MG63 (cell line): ENCODE measurements around the gene MAP3K5. TPM values are rescaled to one million over a fixed set of nuclear protein-coding genes. Genes with fewer than 3 reads are reported as not detected.

Experiments used
- DNase-seq: peaks from one replicate; pipeline ENCODE4 v3.0.0-alpha.2; 2020
- H3K27me3 ChIP-seq: fragments of 250-450 bp; sonication (Bioruptor Pico); 2 replicates; pipeline ENCODE4 v1.5.1; 2020; ENCODE audit warnings: mild to moderate bottlenecking, moderate library complexity
- H3K36me3 ChIP-seq: fragments of 250-450 bp; sonication (Bioruptor Pico); 2 replicates; pipeline ENCODE4 v1.5.1; 2020; ENCODE audit warnings: mild to moderate bottlenecking, moderate library complexity
- H3K4me3 ChIP-seq: fragments of 250-450 bp; sonication (Bioruptor Pico); 2 replicates; pipeline ENCODE4 v1.5.1; 2020; ENCODE audit warnings: mild to moderate bottlenecking, moderate library complexity
- H3K9me3 ChIP-seq: fragments of 250-450 bp; sonication (Bioruptor Pico); 2 replicates; pipeline ENCODE4 v1.5.1; 2020; ENCODE audit warnings: mild to moderate bottlenecking, moderate library complexity
- total RNA-seq: library from RNA; depleted of rRNA; stranded (reverse); fragments of >200 nt; shearing (Covaris generic); gene quantifications from 2 replicates; pipeline ENCODE4 v1.2.3, GENCODE V29; 2014; ENCODE audit warnings: low replicate concordance

MAP3K5 gene
- total RNA-seq, 1 experiment from 2014 or later, result 5.7 TPM

DNA sequence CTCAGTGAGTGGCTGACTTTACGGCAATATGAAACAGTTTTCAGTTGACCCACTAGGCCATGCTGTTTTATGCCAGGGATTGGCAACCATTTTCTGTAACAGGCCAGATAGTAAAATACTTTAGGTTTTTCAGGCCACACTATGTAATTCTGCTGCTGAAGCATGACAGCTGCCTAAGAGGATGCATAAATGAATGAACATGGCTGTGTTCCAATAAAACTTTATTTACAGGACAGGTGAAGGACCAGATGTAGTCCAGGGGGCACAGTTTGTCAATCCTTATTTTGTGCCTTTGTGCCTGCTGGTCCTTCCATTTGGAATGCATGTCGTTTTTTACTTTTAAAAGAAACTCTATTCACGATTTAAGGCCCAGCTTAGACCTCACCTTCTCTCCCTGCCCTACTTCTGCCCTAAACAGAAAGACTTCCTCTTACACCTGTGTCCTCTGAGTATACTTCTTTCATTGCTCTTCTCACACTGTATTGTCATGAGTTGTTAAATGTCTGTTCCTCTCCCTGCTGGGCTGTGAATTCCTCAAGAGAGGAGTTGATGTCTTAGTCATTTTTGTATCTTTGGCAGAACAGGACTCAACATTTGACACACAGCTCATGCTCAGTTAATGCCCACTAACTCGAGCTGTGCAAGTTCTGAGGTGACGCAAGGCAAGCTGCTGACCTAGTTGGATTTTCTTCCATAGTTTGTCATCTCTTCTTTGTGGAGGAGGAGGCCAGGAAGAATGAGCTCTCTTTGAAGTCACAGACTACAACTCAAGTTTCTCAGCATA is 152.0 kb downstream of the MAP3K5 start:
- H3K4me3 ChIP-seq, result no peak overlapping the region
- peak; percentile 55 for DNase-seq
- no peaks in the 10 kb centered on the region for H3K27me3 ChIP-seq
- peaks cover 9% of the 10 kb centered on the region for H3K36me3 ChIP-seq
- no peaks in the 10 kb centered on the region for H3K9me3 ChIP-seq

DNA sequence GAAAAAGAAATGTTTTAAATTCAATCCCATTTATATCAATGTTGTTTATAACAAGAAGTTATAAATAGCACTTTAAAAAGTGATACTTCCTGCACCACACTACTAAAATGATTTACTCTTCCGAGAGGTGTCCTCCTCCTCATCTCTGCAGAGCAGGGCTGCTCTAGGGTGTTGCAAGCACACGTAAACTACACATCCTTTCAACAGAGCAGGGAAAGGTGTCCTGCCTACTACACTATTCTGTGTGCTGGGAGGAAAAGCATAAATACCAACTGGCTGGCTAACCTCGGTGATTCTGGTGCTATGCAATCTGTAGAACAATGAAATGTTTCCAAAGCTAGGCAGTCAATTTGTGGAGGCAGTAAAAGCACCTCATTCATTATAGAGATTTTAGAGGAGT is 152.6 kb downstream of the MAP3K5 start:
- DNase-seq, result no peak
- Histone ChIP-seq H3K9me3 (no peaks in the 10 kb centered on the region), H3K36me3 (peaks cover 9% of the 10 kb centered on the region), H3K4me3 (no peak overlapping the region), H3K27me3 (no peaks in the 10 kb centered on the region)

DNA sequence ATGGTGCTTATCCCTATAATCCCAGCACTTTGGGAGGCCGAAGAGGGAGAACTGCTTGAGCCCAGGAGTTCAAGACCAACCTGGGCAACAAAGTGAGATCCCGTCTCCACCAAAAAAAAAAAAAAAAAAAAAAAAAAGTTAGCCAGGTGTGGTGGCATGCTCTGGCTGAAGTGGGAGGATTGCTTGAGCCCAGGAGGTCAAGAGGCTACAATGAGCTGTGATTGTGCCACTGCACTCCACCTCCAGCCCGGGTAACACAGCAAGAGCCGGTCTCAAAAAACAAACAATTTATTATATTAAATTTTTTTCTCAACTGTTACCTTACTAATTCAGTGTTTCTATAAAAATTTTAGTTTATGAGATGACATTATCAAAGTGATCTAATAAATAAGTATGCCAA is 156.7 kb downstream of the MAP3K5 start:
- Histone ChIP-seq H3K9me3 (no peaks in the 10 kb centered on the region), H3K27me3 (no peaks in the 10 kb centered on the region), H3K36me3 (peaks cover 9% of the 10 kb centered on the region), H3K4me3 (no peak overlapping the region)
- no peak for DNase-seq

DNA sequence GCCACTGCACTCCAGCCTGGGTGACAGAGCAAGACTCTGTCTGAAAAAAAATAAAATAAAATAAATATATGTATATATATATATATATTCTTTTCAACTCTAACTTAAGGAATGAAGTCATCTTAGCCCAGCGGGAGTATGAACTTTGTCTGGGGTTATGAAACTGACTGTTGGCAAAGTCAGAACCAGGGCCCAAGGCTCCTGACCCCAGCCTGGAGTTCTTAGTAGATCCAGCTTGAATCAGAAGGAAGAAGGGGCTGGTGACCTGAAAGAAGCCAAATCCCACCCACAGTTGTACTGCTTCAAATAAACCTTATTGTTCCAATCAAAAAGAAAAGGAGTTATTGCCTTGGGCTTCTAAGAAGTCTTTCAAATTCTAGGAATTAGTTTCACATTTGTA is 158.9 kb downstream of the MAP3K5 start:
- no peaks in the 10 kb centered on the region for H3K9me3 ChIP-seq
- no peaks in the 10 kb centered on the region for H3K27me3 ChIP-seq
- no peak for DNase-seq
- H3K4me3 ChIP-seq, result no peak overlapping the region
- peaks cover 9% of the 10 kb centered on the region for H3K36me3 ChIP-seq

DNA sequence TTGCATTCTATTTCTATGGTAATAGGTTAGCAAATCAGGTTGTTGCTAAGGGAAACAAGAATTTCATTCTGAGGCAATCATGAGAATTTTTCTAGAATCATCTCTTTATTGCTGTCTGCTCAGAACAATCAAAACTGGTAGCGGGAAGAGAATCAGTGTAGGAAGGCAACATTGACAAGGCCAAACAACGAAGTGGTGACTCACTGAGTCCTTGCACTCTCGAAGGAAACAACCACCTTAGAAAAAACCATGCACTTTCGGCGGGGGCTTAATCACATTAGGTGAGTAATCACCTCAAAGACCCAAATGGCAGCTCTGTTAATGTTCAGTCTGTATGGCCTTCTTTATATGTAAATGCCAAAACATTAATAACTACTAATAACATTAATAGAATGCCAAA is 163.3 kb downstream of the MAP3K5 start:
- no peak for DNase-seq
- H3K9me3 ChIP-seq, result no peaks in the 10 kb centered on the region
- no peaks in the 10 kb centered on the region for H3K36me3 ChIP-seq
- H3K4me3 ChIP-seq, result no peak overlapping the region
- no peaks in the 10 kb centered on the region for H3K27me3 ChIP-seq

DNA sequence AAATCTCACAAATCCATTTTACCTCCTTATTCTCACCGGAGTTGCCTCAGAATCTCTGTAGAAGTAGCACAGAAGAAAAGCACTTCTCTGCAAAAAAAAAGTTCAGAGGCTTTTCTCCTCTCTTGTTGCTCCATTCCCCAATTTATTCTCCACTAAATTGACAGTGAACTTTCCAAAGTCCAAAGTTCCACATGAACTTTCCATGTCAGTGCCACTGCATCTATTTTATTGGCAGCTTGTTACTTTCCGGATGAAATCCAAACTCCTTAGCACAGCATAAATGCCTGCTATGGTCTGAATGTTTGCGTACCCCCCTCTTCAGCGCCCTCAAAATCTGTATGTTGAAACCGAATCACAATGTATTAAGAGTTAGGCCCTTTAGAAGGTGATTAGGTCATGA is 165.1 kb downstream of the MAP3K5 start:
- Histone ChIP-seq H3K36me3 (no peaks in the 10 kb centered on the region), H3K27me3 (no peaks in the 10 kb centered on the region), H3K9me3 (no peaks in the 10 kb centered on the region), H3K4me3 (no peak overlapping the region)
- DNase-seq, result no peak

DNA sequence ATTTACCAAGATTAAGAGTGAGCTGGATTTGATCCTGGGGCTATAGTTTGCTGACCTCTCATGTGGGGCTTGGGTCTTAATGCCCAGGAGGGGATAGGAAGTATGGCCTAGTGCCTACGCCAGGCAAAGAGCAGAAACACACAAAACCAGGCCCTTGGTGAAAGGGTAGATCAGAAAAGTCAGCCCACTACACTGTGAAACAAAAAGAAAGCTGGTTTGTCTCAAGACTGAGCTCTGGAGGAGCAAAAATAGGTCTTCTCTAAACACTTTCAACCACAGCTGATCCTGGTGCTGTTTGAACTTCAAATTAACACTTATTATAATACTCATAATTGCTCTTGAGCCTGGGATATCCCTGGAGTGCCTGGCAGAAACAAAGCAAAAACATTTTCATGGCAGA is 167.0 kb downstream of the MAP3K5 start:
- no peak for DNase-seq
- Histone ChIP-seq H3K27me3 (no peaks in the 10 kb centered on the region), H3K4me3 (no peak overlapping the region), H3K36me3 (no peaks in the 10 kb centered on the region), H3K9me3 (no peaks in the 10 kb centered on the region)

DNA sequence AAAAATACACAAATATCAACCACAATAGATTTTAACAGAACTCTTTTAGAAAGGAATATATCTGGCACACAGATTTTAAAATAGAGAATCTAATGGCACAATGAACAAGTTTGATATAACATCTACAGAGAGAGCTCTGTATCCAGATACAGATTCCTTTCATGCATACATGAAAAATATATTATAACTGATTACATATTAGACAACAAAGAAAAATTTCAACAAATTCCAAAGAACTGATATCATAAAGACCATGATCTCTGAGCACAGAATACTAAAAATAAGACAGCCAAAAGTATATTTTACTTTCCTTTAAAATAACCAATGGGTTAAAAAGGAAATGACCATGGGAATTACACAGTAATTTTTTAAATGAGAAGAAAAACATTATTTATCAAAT is 167.9 kb downstream of the MAP3K5 start:
- no peaks in the 10 kb centered on the region for H3K36me3 ChIP-seq
- no peak overlapping the region for H3K4me3 ChIP-seq
- no peaks in the 10 kb centered on the region for H3K9me3 ChIP-seq
- DNase-seq, result no peak
- H3K27me3 ChIP-seq, result no peaks in the 10 kb centered on the region

DNA sequence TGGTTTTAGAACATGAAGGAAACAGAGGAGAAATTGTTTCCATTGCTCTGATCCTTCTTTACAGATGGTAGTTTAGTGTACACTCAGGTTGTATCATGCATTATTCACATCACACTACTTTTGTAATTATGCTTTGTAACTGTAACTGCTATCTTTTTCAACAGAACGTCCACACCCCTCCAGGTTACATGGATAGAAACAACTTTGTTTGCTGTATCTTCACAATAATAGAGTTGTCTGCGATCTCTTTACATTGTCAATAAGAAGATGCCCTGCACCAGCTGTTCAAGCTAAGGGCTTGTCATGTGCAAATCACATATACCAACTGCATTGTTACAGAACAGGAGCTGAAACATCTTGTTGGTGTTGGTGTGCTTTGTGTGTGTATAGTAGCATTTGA is 174.2 kb downstream of the MAP3K5 start:
- H3K27me3 ChIP-seq, result no peaks in the 10 kb centered on the region
- H3K36me3 ChIP-seq, result no peaks in the 10 kb centered on the region
- H3K4me3 ChIP-seq, result no peak overlapping the region
- no peaks in the 10 kb centered on the region for H3K9me3 ChIP-seq
- DNase-seq, result no peak

DNA sequence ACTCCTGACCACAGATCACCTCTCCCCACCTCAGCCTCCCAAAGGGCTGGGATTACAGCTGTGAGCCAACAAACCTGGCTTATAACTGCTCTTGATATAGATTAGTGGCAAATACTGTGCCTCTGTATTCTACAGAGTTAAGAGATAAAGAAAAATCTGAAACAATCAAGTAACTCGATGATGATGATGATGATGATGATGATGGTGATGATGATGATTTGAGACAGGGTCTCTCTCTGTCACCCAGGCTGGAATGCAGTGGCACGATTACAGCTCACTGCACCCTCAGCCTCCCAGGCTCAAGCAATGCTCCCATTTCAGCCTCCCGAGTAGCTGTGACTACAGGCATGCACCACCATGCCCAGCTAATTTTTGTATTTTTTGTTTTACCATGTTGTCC is 175.8 kb downstream of the MAP3K5 start:
- no peaks in the 10 kb centered on the region for H3K9me3 ChIP-seq
- H3K36me3 ChIP-seq, result no peaks in the 10 kb centered on the region
- no peaks in the 10 kb centered on the region for H3K27me3 ChIP-seq
- DNase-seq, result no peak
- no peak overlapping the region for H3K4me3 ChIP-seq

DNA sequence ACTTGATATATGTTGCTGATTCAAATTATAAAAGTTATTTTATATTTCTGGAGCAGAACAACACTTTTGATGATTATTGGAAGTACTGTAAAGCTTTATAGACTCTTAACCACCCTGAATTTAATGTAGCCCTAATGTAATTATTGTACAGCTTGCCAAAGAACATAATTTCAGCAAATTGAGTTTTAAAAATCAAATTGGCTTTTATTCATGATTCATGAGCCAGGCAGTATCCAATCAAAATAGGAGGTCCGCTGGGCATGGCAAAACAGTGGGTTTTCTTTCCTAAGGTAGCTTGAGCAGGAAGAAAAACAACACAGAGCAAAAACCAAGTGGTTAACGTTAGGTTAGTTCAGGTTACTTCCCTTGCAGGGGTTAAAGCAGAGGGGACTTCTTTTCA is 177.3 kb downstream of the MAP3K5 start:
- Histone ChIP-seq H3K4me3 (no peak overlapping the region), H3K9me3 (no peaks in the 10 kb centered on the region), H3K27me3 (no peaks in the 10 kb centered on the region), H3K36me3 (no peaks in the 10 kb centered on the region)
- no peak for DNase-seq

DNA sequence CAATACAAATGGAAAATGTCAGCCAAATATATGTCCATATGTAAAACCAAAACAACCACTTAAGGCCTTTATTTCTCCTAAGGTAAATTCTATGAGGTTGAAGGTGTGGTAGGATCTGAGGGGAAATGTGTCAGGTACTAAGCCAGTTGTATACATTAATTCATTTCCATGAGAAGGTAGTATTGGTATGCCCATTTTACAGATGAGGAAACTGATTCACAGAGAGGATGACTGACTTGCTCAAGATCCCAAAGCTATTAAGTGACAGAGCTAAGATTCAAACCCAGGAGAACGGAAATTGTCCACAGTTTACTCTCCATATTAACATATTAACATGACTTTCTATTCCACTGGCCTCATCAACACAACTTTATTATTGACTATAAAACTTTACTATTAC is 177.9 kb downstream of the MAP3K5 start:
- Histone ChIP-seq H3K9me3 (no peaks in the 10 kb centered on the region), H3K4me3 (no peak overlapping the region)
- no peak for DNase-seq

DNA sequence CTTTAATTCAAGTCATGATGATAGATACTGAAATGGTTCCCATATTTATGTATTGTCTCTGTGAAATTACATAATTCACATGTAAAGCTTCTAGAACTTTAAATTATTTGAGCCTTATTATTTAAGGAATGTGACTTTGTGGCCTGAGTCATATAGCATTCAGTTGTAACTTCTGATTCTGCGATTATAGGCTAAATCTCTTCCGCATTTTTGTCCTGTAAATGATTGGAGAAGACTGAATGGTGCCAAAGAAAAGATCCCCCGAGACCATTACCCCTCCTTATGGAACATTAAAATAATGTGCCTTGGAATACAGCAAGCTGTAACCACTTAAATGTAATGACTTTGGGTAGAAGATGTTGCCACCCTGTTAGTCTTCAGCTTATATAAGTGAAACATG is 178.8 kb downstream of the MAP3K5 start:
- no peaks in the 10 kb centered on the region for H3K36me3 ChIP-seq
- DNase-seq, result peak; percentile 21
- no peaks in the 10 kb centered on the region for H3K27me3 ChIP-seq

More for the DNA sequence above, 177.9 kb downstream of the MAP3K5 start:
- H3K27me3 ChIP-seq, result no peaks in the 10 kb centered on the region
- H3K36me3 ChIP-seq, result no peaks in the 10 kb centered on the region

DNA sequence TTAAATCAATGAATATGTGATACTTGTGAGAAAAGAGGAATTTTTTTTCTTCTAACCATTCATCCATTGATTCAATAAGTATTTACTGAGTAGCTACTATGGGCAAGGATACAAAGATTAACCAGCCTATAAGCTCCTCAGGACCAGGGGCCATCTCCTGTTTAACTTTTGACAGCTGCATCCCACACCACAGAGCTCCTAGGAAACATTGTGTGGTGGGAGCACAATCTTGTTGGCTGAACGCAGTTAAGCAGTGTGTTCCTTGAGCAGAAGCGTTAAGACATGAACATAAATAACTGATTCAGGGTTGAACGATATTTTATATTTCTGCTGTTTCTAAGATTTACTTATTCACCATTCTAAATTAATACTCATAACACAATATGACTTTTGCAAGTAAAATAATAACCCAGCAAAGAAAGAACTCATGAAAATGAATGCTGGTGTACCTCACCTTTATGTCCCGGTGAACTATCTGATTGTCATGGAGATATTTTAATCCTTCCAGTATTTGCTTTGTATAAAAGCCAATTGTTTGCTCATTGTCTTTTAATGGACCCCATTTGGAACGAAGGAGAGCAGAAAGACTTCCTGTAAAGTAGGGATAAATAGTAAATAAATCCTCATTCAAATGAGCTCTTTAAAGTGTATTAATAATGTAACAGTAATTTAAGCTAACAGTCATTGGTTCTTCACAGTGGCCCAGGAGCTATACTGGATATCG is 179.4 kb downstream of the MAP3K5 start:
- Histone ChIP-seq H3K9me3 (no peaks in the 10 kb centered on the region), H3K36me3 (no peaks in the 10 kb centered on the region), H3K4me3 (no peak overlapping the region), H3K27me3 (no peaks in the 10 kb centered on the region)
- no peak for DNase-seq

More for the DNA sequence above, 178.8 kb downstream of the MAP3K5 start:
- Histone ChIP-seq H3K9me3 (no peaks in the 10 kb centered on the region), H3K4me3 (no peak overlapping the region)

DNA sequence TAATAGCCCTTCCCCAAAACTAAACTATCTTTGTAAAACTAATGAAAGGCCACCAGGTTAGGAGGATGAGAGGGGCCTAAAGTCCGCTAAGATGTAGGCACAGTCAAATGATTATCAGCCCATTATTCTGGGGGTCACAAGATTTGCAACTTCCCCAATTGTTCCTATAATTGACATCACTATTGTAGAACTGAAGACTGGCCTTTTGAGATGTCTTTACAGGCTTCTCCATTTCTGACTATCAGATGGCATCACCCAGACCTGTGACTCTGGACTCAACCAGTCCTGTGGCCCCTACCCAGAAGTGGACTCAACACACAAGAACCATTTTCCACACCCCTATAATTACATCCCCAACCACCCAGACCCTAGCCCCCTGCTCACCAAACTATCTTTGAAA is 180.5 kb downstream of the MAP3K5 start:
- no peak for DNase-seq
- Histone ChIP-seq H3K4me3 (no peak overlapping the region), H3K9me3 (no peaks in the 10 kb centered on the region), H3K27me3 (no peaks in the 10 kb centered on the region), H3K36me3 (no peaks in the 10 kb centered on the region)

DNA sequence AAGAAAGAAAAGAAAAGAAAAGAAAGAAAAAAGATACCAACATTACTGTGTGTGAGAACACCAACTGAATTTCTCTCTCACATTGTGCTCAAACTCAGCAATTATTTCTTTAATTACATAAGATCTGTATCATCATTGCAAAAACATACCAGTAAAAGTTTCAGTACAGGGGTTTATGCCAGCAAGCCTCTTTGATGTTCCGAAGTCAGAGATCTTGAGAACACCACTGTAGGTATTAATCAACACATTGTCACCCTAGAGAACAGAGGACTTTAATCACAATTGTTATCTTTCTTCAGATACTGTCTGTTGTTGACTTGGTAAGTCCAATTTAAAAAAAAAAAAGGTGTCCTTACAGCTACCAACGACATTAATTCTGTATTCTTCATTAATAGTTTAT is 181.1 kb downstream of the MAP3K5 start:
- no peak for DNase-seq
- H3K36me3 ChIP-seq, result no peaks in the 10 kb centered on the region
- no peaks in the 10 kb centered on the region for H3K27me3 ChIP-seq
- H3K9me3 ChIP-seq, result no peaks in the 10 kb centered on the region
- H3K4me3 ChIP-seq, result no peak overlapping the region

DNA sequence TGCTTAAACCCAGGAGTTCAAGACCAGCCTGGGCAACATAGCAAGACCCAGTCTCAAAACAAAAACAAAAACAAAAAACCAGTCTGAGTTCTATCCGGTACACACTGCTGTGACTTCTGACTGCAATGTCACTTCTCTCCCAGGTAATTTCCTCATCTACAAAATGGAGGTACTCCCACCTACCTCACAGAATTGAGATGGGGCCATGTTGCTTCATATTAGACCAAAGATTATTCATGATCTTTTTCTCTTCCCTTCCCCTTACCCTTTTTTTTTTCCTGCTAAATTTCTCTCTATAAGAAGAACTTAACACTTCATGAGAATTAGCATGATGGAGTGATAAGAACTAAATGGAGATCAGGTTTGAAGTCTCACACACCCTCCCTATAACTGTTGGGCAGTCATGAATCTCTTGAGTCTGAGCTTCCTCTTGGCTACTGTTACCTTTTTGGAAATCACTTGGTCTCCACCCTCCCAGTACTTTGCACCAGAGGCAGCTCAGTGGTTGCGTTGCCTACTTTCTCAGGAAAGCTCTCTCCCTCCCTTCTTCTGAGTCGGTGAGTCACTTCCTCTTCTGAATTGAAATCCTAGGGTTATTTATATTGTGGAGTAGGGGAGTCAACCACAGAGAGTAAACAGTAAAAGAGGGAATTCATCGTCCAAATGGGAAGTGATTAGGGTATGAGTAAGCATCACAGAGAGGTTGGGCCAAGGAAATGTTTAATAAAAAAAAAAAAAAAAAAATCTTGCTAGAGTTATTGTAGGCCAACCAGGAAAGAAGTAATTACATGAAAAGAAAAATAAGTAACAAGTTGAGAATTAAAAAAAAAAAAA is 182.2 kb downstream of the MAP3K5 start:
- Histone ChIP-seq H3K27me3 (no peaks in the 10 kb centered on the region), H3K36me3 (no peaks in the 10 kb centered on the region), H3K4me3 (no peak overlapping the region), H3K9me3 (no peaks in the 10 kb centered on the region)
- peak; percentile 90 for DNase-seq
